NCI-H2227 (cell line): ENCODE measurements around the gene ACTRT2.

ENCODE experiments used
- DNase-seq: peaks from one replicate; lab custom pipeline; 2025; ENCODE audit not compliant: unreplicated experiment; lab: John Stamatoyannopoulos, UW

ACTRT2 gene

DNA sequence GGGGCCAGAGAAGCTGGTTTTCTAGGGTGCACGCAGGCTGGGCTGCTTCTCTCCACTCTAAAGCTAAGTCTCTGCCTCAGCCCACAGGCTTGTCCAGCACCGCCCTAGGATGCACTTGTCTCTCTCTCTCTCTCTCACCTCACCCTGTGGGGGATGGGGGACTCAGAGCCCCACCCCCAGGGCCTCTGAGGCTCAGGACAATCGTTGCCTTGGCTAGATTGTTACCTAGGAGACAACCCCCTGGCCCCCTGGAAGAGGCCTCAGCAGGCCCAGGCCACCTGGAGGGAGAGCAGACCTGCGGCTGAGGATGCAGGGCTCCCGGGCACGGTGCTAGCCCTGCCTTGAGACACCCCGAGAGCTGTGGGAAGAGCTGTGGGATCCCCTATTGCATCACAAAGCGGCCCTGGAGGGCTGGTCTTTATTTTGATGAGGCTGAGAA is at the start of gene ACTRT2:
Gene ACTRT2, plus strand, starts transcription at position 235 of the 439 bp plus-strand sequence. CDS start 220 bp downstream, outside the sequence.
- DNase-seq: no peak

- no peak for DNase-seq
Observed at GRCh38 chr1:2971609-2972008, 49.7 kb upstream of the ACTRT2 start.

DNA sequence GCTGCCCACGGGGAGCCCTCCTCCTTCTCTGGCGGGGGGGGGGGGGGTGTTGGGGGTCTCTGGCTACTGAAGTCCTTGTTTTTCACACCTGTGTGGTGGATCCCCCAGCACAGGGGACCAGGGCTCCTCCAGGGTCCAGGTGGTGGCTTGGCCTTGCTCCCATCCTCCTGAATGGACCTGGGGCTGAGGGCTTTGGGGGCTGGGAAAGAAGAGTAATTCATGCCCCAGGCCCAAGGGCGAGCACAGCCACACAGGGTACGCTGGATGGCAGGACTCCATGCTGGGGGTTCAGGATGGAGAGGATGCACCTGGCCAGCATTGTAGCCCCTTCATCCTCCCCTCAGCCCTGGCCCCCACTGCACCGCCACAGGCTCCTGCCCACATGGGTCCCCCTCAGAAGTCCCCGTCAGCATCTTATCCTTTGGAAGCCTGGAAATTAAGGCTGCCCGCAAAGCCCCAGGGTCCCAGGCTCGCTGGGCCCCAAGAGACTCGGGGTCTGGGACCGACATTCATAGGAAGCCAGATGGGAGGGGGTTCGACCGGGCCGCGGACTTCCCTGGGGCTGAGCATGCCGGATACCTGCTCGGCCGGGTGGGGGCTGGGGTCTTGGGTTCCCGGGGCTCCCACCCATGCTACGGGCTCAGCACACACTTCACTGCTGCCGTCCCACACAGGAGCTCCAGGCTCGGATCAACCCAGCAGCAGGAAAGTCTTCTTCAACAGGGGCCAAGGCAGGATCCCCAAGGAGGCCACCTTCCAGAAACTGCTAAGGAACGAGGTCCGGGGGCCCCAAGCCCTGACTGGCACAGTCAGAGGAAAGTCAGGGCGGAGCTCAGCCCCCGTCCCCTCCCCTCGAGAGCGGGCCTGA is 49.0 kb upstream of the ACTRT2 start:
- no peak for DNase-seq

- no peak for DNase-seq
Observed at GRCh38 chr1:2972879-2973575, 48.2 kb upstream of the ACTRT2 start.

GRCh38 chr1:2973601-2974593 is 47.4 kb upstream of the ACTRT2 start:
- no peak for DNase-seq

DNA sequence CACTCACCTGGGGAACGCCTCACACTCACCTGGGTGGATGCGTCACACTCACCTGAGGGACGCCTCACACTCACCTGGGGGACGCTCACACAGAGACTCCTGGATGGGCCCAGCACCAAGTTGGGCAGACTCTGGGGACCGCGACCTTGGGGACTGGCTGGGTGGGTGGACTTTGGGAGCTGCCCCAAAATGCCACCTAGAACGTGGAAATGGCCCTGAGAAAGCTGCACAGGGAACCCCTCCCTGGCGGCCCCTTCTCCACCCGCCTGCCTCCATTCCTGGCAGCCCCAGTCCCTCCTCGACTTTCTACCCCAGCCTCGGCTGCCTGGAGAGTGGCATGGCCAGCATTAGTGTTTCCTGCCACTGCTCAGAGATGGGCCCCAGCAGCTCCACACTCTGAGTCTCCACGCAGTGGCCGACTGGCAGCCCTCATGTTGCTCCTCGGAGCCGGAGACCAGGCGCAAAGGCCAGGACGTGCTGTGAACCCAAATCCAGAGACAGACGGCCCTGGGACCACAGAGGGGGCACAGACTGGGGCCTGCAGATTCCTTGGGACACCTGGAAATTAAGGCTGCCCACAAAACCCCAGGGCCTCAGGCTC is 46.5 kb upstream of the ACTRT2 start:
- no peak for DNase-seq

DNA sequence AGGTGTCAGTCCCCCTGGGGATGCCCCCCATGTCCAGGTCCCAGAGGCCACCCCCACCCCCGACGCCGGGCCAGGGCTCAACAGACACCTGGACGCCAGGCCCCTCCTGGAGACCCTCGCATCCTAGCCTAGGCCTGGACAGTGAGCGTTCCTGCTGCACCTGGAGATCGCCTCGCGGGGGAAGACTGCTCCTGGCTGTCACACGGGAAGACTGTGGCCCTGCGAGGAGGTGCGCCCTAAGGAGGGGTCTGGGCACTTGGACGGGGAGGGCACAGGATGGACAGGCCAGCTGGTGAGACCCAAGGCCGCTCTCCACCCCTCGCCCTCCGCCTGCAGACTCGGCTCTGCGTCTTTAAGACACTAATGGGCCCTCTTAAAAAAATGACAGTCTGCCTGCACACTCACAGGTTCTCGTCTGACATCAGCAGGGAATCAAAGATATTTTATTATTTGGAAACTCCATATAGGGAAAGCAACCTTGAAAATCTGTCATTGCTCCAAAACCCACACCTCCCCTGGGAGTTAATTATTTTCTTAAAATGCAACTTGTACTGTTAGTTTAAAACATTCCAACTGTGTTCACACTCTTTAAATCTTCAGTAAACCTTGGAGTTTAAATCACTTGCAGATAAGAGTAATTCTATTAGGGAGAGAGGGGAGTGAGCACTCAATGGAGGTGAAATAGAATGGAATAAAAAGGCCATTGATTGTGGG is 45.6 kb upstream of the ACTRT2 start:
- DNase-seq: no peak

DNA sequence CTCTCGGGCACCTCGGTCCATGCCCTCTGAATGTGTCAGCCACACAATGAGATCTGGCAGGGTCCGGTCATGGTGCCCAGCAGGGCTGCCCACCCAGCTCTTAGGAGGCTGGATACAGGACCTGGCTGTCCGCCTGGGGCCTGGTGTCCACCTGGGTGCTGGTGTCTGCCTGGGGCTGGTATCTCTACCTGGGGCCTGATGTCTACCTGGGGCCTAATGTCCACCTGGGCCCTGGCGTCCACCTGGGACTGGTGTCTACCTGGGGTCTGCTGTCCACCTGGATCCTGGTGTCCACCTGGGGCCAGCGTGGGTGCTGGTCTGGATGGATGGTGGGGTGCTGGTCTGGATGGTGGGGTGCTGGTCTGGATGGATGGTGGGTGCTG is 45.1 kb upstream of the ACTRT2 start:
- no peak for DNase-seq

DNA sequence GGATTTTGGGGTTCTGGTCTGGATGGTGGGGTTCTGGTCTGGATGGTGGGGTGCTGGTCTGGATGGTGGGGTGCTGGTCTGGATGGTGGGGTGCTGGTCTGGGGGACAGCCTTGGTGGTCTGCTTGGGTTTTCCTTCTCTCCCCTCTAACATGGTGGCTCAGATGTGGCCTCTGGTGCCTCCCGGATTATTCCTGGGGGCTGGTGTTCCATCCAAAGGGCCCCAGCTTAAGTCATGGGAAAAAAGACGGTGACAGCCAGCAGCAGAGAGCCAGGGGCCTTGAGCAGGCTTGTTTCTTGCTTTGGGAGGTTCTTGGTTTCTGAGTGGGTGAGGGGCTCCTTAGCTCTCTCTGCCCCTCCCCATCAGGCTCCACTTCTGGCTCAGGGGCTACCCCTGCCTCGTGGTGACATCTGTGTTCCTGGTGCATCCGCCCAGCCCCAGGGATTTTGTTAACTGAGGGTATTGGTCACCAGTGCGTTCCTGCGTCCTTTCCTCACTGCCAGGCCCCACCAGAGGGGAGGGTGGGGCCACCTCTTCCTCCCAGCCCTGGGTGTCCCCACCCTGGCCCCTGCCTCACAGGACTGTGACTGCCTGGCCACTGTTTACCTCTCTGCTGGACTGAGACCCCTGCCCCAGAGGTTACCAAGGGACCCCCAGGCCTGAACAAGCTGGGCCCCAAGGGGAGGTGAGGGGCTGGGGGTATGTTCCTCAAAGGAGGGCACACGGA is 43.2 kb upstream of the ACTRT2 start:
- DNase-seq: no peak

- no peak for DNase-seq
Observed at GRCh38 chr1:2978691-2979190, 42.5 kb upstream of the ACTRT2 start.

- no peak for DNase-seq
Observed at GRCh38 chr1:2979191-2980072, 41.8 kb upstream of the ACTRT2 start.

DNA sequence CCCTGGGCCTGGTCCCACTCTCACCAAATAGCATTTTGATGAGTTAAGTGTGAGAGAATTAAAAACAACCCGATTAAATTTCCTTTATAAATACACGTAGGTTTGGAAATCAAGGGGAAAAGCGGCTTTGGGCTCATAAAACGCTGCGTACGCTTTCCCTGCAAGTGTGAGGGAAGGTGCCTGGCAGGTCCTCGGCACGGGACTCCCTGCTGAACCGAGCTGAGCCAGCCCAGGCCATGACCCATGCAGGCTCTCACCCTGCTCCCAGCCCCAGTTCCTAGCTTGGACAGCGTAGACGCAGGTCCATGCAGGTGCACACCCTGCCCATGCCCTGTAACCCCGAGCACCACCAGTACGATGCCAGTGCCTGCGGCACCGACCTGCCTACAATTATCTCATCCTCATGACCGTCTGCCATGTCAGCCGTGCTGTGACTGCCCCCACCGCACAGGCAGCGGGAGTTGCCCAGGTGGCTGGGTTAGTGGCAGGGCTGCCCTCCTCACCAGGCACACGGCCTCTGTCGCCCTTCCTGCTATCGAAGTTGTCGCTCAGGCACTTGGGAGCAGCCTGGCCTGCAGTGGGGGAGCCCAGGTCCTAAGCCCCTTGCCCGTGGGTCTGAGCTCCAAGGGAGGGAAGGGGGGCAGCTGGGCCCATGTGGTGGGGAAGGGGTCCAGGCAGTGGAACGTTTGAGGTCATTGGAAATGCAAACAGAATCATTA is 41.0 kb upstream of the ACTRT2 start:
- no peak for DNase-seq

- no peak for DNase-seq
Observed at GRCh38 chr1:2980849-2981248, 40.4 kb upstream of the ACTRT2 start.

- no peak for DNase-seq
Observed at GRCh38 chr1:2981388-2981787, 39.9 kb upstream of the ACTRT2 start.

DNA sequence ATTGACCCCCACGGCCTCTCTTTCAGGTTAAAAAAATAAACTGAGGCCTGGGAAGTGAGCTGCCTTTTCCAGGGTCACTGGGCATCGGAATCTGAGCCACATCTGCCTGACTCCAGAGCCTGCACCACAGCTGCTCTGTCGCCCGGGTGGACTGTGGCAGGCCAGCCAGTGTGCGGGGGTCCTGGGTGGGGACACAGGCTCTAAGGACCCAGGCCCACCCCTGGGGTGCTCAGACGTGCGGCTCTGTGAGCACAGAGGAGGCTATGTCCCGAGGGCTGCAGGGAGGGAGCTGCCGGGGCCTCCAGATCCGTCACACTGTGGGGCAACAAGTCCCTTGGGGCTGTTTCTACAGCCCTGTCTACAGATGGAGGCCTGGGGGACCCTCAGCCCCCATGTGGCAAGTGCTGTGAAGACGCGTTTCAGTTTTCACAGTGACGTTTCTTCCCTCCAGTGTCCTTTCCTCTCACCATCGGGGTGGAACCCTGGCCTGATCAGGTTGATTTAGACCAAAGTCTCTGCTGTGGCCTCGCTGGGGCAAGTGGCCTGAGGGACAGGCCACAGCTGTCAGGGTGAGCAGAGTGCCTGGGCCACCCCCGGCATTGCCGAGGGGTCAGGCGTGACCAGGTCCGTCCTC is 39.2 kb upstream of the ACTRT2 start:
- no peak for DNase-seq

- no peak for DNase-seq
Observed at GRCh38 chr1:2982615-2983318, 38.5 kb upstream of the ACTRT2 start.

- no peak for DNase-seq
Observed at GRCh38 chr1:2983319-2983705, 38.0 kb upstream of the ACTRT2 start.
